T47D (cell line): ENCODE data around the gene TBC1D12.
A peak's percentile ranks its signal among the peaks of the same experiment; 100 is the strongest.
"Not testable (repeated sequence)": the region's sequence is repeated elsewhere in the genome, so short reads cannot be mapped to it uniquely, and the experiment has no call there.

ENCODE experiments used
- DNase-seq, 2 experiments: peaks; one replicate each; pipeline versions ENCODE4 v3.0.0 to v3.0.0-alpha.2; 2011 to 2012; ENCODE audit warnings: low read depth in 1 of 2, low spot score in 1 of 2
- JUND ChIP-seq: IDR thresholded peaks from 2 replicates; pipeline ENCODE4 v1.6.1; 2012; ENCODE audit warnings: low read depth
- in situ Hi-C: cut with HindIII; loops from 2 replicates; pipeline ENCODE4 v1.10.0; 2016; ENCODE audit warnings: low sequenced_read_pairs, low pct_unique_long_range_greater_than_20kb

TBC1D12 gene

GRCh38 chr10:94546049-94546900, 143.9 kb downstream of the TBC1D12 start:
- no peak for TF ChIP-seq JUND
- in situ Hi-C loops: no loop called here
- DNase-seq: peak; percentile 18 to 51

GRCh38 chr10:94546901-94547185, 144.5 kb downstream of the TBC1D12 start:
- in situ Hi-C loops: no loop called here
- no peak for TF ChIP-seq JUND
- DNase-seq: peak in 1 of 2 experiments; percentile 14

- in situ Hi-C loops: no loop called here
- no peak for TF ChIP-seq JUND
- no peak for DNase-seq
Measured at GRCh38 chr10:94549221-94549620, 146.9 kb downstream of the TBC1D12 start.

- DNase-seq, in situ Hi-C loops: not testable (repeated sequence)
Measured at GRCh38 chr10:94567714-94568307, 165.5 kb downstream of the TBC1D12 start.

- TF ChIP-seq JUND: no peak
- DNase-seq: no peak
Measured at GRCh38 chr10:94571081-94571480, 168.7 kb downstream of the TBC1D12 start.

GRCh38 chr10:94571528-94571927, 169.2 kb downstream of the TBC1D12 start:
- TF ChIP-seq JUND: no peak
- in situ Hi-C loops: no loop called here
- no peak for DNase-seq

More at GRCh38 chr10:94571081-94571480, 168.7 kb downstream of the TBC1D12 start:
- in situ Hi-C loops: no loop called here

GRCh38 chr10:94578790-94579189, 176.4 kb downstream of the TBC1D12 start:
- no peak for DNase-seq
- in situ Hi-C loops: no loop called here
- TF ChIP-seq JUND: no peak

GRCh38 chr10:94583124-94583523, 180.8 kb downstream of the TBC1D12 start:
- TF ChIP-seq JUND: no peak
- no peak for DNase-seq
- in situ Hi-C loops: no loop called here
